ENCODE measurements around the gene ASXL3. TPM values are rescaled to one million over a fixed set of nuclear protein-coding genes. Genes with fewer than 3 reads are reported as not detected.

ASXL3 gene
- total and polyA plus RNA-seq, 4 donors, result 0.19 to 1.3 (median 0.39) TPM

DNA sequence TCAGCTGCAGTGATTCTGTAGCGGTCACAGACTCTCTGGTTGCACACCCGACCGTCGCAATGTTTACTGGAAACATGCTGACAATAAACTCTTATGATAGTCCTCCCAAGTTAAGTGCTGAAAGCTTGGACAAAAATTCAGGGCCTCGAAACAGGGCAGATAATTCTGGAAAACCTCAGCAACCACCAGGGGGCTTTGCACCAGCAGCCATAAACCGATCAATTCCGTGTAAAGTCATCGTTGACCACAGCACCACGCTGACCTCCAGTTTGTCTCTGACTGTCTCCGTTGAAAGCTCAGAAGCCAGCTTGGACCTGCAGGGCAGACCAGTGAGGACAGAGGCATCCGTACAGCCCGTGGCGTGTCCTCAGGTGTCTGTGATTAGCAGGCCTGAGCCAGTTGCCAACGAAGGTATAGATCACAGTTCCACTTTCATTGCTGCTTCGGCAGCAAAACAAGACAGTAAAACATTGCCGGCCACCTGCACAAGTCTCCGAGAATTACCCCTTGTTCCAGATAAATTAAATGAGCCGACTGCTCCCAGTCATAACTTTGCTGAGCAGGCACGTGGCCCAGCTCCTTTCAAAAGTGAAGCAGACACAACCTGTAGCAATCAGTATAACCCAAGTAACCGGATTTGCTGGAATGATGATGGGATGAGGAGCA lies 166.1 kb downstream of the ASXL3 start:
- TF ChIP-seq HNF4G (IDR thresholded peaks at IDR 0.05) (no peak), FOXA2 (IDR thresholded peaks at IDR 0.05) (no peak), GABPA (IDR thresholded peaks at IDR 0.05 in 1 of 2, conservative IDR thresholded peaks at IDR 0.05 in 1 of 2) (no peak)
- TF ChIP-seq, protein P1, sequence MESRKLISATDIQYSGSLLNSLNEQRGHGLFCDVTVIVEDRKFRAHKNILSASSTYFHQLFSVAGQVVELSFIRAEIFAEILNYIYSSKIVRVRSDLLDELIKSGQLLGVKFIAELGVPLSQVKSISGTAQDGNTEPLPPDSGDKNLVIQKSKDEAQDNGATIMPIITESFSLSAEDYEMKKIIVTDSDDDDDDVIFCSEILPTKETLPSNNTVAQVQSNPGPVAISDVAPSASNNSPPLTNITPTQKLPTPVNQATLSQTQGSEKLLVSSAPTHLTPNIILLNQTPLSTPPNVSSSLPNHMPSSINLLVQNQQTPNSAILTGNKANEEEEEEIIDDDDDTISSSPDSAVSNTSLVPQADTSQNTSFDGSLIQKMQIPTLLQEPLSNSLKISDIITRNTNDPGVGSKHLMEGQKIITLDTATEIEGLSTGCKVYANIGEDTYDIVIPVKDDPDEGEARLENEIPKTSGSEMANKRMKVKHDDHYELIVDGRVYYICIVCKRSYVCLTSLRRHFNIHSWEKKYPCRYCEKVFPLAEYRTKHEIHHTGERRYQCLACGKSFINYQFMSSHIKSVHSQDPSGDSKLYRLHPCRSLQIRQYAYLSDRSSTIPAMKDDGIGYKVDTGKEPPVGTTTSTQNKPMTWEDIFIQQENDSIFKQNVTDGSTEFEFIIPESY (IDR thresholded peaks at IDR 0.05), result no peak
- TF ChIP-seq, protein P2, sequence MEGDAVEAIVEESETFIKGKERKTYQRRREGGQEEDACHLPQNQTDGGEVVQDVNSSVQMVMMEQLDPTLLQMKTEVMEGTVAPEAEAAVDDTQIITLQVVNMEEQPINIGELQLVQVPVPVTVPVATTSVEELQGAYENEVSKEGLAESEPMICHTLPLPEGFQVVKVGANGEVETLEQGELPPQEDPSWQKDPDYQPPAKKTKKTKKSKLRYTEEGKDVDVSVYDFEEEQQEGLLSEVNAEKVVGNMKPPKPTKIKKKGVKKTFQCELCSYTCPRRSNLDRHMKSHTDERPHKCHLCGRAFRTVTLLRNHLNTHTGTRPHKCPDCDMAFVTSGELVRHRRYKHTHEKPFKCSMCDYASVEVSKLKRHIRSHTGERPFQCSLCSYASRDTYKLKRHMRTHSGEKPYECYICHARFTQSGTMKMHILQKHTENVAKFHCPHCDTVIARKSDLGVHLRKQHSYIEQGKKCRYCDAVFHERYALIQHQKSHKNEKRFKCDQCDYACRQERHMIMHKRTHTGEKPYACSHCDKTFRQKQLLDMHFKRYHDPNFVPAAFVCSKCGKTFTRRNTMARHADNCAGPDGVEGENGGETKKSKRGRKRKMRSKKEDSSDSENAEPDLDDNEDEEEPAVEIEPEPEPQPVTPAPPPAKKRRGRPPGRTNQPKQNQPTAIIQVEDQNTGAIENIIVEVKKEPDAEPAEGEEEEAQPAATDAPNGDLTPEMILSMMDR (IDR thresholded peaks at IDR 0.05; ENCODE audit: low read depth, low read length, missing input control), result no peak
- H3K27ac ChIP-seq (ENCODE audit: low read depth in 1 of 2, low read length in 2 of 2), result no peak overlapping the region
- no peak for DNase-seq (ENCODE audit: low spot score)
- no peaks in the 10 kb centered on the region for H3K4me1 ChIP-seq (ENCODE audit: control insufficient read depth in 4 of 4, insufficient read depth in 4 of 4, low read length in 3 of 4)
- H3K36me3 ChIP-seq (ENCODE audit: control insufficient read depth in 4 of 4, insufficient read depth in 3 of 4, low read depth in 1 of 4, low read length in 3 of 4), result peaks cover 0 to 10% (median 3%) of the 10 kb centered on the region in 4 donors
- no peaks in the 10 kb centered on the region for H3K9me3 ChIP-seq (ENCODE audit: control insufficient read depth in 4 of 4, low read length in 3 of 4)
- H3K9ac ChIP-seq (ENCODE audit: low read depth in 1 of 2, low read length in 2 of 2), result no peak overlapping the region
- no peak overlapping the region for H3K4me3 ChIP-seq (ENCODE audit: low read depth in 1 of 3, low read length in 3 of 3)
- H3K27me3 ChIP-seq (ENCODE audit: control insufficient read depth in 4 of 4, insufficient read depth in 4 of 4, low read length in 3 of 4), result no peaks in the 10 kb centered on the region
- WGBS, result 89% methylated on average over 20 of the region's 20 CpGs

DNA sequence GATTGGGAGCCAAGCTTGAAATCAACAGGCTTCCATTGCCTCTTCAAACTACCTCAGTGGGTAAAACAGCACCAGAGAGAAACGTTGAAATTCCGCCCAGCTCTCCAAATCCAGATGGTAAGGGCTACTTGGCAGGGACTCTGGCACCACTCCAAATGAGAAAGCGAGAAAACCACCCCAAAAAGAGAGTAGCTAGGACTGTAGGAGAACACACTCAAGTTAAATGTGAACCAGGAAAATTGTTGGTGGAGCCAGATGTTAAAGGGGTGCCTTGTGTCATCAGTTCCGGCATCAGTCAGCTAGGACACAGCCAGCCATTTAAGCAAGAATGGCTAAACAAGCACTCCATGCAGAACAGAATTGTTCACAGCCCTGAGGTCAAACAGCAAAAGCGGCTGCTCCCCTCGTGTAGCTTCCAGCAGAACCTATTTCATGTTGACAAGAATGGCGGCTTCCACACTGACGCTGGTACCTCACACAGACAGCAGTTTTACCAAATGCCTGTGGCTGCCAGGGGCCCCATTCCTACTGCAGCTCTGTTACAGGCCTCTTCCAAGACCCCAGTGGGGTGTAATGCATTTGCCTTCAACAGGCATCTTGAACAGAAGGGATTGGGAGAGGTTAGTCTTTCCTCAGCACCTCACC lies 167.3 kb downstream of the ASXL3 start:
- Histone ChIP-seq H3K36me3 (ENCODE audit: control insufficient read depth in 4 of 4, insufficient read depth in 3 of 4, low read depth in 1 of 4, low read length in 3 of 4) (peaks cover 0 to 7% (median 3%) of the 10 kb centered on the region in 4 donors), H3K9ac (ENCODE audit: low read depth in 1 of 2, low read length in 2 of 2) (no peak overlapping the region), H3K9me3 (ENCODE audit: control insufficient read depth in 4 of 4, low read length in 3 of 4) (no peaks in the 10 kb centered on the region), H3K27me3 (ENCODE audit: control insufficient read depth in 4 of 4, insufficient read depth in 4 of 4, low read length in 3 of 4) (no peaks in the 10 kb centered on the region), H3K4me1 (ENCODE audit: control insufficient read depth in 4 of 4, insufficient read depth in 4 of 4, low read length in 3 of 4) (no peaks in the 10 kb centered on the region), H3K27ac (ENCODE audit: low read depth in 1 of 2, low read length in 2 of 2) (no peak overlapping the region), H3K4me3 (ENCODE audit: low read depth in 1 of 3, low read length in 3 of 3) (no peak overlapping the region)
- TF ChIP-seq FOXA1 (IDR thresholded peaks at IDR 0.05) (no peak), RXRA (IDR thresholded peaks at IDR 0.05) (no peak), JUND (IDR thresholded peaks at IDR 0.05) (no peak), HNF4A (conservative IDR thresholded peaks at IDR 0.05) (no peak), HNF4G (IDR thresholded peaks at IDR 0.05) (no peak), YY1 (IDR thresholded peaks at IDR 0.05) (no peak), EGR1 (IDR thresholded peaks at IDR 0.05; ENCODE audit: low read depth in 2 of 2) (no peak), TAF1 (conservative IDR thresholded peaks at IDR 0.05) (no peak), RAD21 (IDR thresholded peaks at IDR 0.05) (no peak), FOXA2 (IDR thresholded peaks at IDR 0.05) (no peak)
- TF ChIP-seq, protein P1 (IDR thresholded peaks at IDR 0.05), result no peak
- TF ChIP-seq, protein P3, sequence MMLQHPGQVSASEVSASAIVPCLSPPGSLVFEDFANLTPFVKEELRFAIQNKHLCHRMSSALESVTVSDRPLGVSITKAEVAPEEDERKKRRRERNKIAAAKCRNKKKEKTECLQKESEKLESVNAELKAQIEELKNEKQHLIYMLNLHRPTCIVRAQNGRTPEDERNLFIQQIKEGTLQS (IDR thresholded peaks at IDR 0.05), result no peak
- TF ChIP-seq, protein P2 (IDR thresholded peaks at IDR 0.05; ENCODE audit: low read depth, low read length, missing input control), result no peak
- TF ChIP-seq, protein P4, sequence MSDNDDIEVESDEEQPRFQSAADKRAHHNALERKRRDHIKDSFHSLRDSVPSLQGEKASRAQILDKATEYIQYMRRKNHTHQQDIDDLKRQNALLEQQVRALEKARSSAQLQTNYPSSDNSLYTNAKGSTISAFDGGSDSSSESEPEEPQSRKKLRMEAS (IDR thresholded peaks at IDR 0.05), result no peak
- no peak for DNase-seq (ENCODE audit: low spot score)
- whole genome bisulfite sequencing, result 90% methylated on average over 8 of the region's 8 CpGs

Data from liver (tissue), 9 donors.